ENCODE measurements around the gene AMOTL1.

AMOTL1 gene

DNA sequence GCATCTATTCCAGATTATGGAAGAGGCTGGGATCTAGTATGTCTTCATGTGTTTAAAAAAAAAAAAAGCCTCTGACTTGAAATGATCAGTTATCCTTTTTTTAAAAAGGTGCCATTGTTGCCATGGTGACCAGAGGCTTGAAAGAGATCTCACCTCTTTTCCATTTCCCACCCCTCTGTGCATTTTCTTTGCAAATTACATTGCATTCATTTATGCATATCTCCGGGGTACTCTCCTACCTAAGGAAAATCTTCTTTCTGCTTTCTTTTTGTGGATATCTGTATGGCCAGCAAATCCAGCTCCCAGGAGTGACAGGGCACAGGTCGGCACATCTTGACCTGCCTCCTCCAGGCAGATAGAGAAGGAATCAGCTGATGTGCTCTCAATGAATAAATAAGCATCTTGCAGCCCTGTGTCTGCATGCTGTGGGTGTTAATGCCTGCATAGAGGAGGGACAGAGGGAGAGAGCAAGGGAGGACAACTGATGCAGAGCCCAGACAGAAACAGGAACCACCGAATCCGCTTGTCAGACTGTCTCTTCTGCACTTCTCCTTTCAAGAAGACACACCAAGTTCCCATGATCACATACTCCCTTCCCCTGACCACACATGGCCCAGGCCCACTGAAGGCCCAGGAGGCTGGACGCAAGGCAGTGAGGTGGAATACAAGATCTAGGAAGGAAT lies 154.3 kb downstream of the AMOTL1 start:
- H3K27me3 ChIP-seq (ENCODE audit: control insufficient read depth, insufficient read depth, low read length), result no peaks in the 10 kb centered on the region; the same call in 1 of the 2 replicates
- H3K27ac ChIP-seq (ENCODE audit: low read length), result no peak overlapping the region
- no peak overlapping the region for H3K4me3 ChIP-seq (ENCODE audit: low read length)
- H3K4me1 ChIP-seq (ENCODE audit: control insufficient read depth, insufficient read depth, low read length), result no peaks in the 10 kb centered on the region
- no CpG with 5 or more reads among the region's 5 CpGs for WGBS (ENCODE audit: insufficient coverage, insufficient read length)
- no peak for DNase-seq (ENCODE audit: low read depth, low spot score)
- H3K9me3 ChIP-seq (ENCODE audit: control insufficient read depth, insufficient read depth, low read length), result no peaks in the 10 kb centered on the region
- H3K36me3 ChIP-seq (ENCODE audit: control insufficient read depth, insufficient read depth, low read length), result no peaks in the 10 kb centered on the region

DNA sequence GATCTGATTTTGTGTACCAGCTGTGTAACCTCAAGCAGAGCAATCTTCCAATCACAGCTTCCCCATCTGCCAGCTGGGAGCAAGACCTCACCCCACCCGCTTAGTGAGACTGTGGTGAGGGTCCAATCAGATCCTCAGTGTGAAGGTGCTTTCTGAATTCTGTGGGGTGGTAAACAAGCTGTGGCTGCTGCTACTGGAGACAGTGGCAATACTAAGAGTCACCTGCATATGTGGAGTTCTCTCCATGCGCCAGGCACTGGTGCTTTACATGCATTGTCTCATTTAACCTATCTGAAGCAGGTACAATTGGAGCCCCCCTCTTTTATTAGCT lies 154.8 kb downstream of the AMOTL1 start:
- Histone ChIP-seq H3K27ac (ENCODE audit: low read length) (no peak overlapping the region), H3K27me3 (ENCODE audit: control insufficient read depth, insufficient read depth, low read length) (no peaks in the 10 kb centered on the region; the same call in 1 of the 2 replicates), H3K4me3 (ENCODE audit: low read length) (no peak overlapping the region), H3K9me3 (ENCODE audit: control insufficient read depth, insufficient read depth, low read length) (no peaks in the 10 kb centered on the region), H3K36me3 (ENCODE audit: control insufficient read depth, insufficient read depth, low read length) (no peaks in the 10 kb centered on the region), H3K4me1 (ENCODE audit: control insufficient read depth, insufficient read depth, low read length) (no peaks in the 10 kb centered on the region)
- WGBS (ENCODE audit: insufficient coverage, insufficient read length), result no CpG with 5 or more reads among the region's 2 CpGs
- DNase-seq (ENCODE audit: low read depth, low spot score), result no peak

DNA sequence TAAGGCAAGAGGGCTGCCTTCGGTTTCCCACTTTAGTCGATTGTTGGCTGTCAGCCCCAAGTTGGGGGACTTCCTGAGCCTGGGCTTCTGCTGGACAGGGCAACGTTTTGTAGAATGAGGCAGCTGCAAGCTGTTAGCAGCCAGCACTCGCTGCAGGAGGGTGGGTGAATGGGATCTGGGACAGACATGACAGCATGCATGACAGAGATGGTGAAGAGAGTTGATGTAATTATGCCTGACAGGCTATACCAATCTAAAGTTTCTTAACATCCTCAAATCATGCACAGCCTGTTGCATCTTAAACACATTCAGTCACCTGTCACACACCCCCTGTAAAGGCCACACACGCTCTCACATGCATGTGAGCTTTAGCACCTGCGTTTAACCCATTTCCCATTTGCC lies 156.0 kb downstream of the AMOTL1 start:
- no peak overlapping the region for H3K27ac ChIP-seq (ENCODE audit: low read length)
- no peak for DNase-seq (ENCODE audit: low read depth, low spot score)
- H3K27me3 ChIP-seq (ENCODE audit: control insufficient read depth, insufficient read depth, low read length), result no peaks in the 10 kb centered on the region; the same call in 1 of the 2 replicates
- no peaks in the 10 kb centered on the region for H3K36me3 ChIP-seq (ENCODE audit: control insufficient read depth, insufficient read depth, low read length)
- H3K4me3 ChIP-seq (ENCODE audit: low read length), result no peak overlapping the region
- no peaks in the 10 kb centered on the region for H3K4me1 ChIP-seq (ENCODE audit: control insufficient read depth, insufficient read depth, low read length)
- no peaks in the 10 kb centered on the region for H3K9me3 ChIP-seq (ENCODE audit: control insufficient read depth, insufficient read depth, low read length)
- no CpG with 5 or more reads among the region's 6 CpGs for WGBS (ENCODE audit: insufficient coverage, insufficient read length)

DNA sequence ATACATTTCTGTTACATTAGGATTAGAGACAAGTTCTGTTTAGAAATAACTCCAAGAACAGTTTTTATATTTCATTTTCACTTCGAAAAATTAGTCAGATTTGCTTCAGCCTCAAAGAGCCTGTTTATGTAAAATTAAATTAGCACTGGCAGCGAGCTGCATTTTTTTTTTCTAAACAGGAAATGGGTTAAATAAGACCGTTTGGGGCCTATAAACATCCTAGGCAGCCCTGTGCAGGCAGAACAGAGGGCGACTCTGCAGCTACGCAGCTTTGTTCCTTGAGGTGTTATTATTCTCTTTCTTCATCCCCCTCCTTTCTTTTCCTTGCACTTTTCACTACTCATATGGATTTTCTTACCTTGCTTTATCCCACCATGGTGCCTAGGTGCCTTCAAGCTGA lies 156.5 kb downstream of the AMOTL1 start:
- no peak overlapping the region for H3K4me3 ChIP-seq (ENCODE audit: low read length)
- no peaks in the 10 kb centered on the region; the same call in 1 of the 2 replicates for H3K27me3 ChIP-seq (ENCODE audit: control insufficient read depth, insufficient read depth, low read length)
- no peak overlapping the region for H3K27ac ChIP-seq (ENCODE audit: low read length)
- H3K4me1 ChIP-seq (ENCODE audit: control insufficient read depth, insufficient read depth, low read length), result no peaks in the 10 kb centered on the region
- H3K36me3 ChIP-seq (ENCODE audit: control insufficient read depth, insufficient read depth, low read length), result no peaks in the 10 kb centered on the region
- no CpG with 5 or more reads among the region's 5 CpGs for WGBS (ENCODE audit: insufficient coverage, insufficient read length)
- DNase-seq (ENCODE audit: low read depth, low spot score), result no peak
- H3K9me3 ChIP-seq (ENCODE audit: control insufficient read depth, insufficient read depth, low read length), result no peaks in the 10 kb centered on the region

DNA sequence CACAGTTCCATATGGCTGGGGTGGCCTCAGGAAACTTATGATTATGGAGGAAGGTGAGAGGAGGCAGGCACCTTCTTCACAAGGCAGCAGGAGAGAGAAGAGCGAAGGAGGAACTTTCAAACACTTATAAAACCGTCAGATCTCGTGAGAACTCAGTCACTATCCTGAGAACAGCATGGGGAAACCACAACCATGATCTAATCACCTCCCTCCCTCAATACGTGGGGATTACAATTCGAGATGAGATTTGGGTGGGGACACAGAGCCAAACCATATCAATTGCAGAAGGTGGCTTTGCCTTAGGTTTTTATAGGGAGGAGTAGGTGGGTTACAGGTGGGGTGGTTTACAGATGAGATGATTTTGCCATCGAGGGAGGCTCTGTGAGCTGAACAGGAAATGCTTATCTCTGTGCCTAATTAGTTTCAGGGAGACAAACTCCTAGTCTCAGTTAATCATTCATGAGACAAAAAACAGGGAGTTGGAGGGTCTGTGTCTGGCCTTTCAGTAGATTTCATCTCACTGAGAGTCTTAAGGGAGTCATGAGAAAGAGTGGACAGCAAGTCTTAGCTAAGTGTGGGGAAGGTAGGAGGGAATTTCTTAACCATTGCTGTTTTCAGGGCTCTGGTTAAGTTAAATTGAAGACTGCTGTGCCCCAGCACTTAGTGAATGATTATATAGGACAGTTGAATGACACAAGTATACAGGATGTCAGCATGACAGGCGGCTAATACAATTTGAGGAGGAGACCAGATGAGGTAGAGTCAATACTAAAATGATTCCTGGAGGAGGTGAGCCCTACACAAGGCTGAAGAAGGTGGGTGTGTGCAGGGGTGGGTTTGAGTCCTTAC lies 157.5 kb downstream of the AMOTL1 start:
- Histone ChIP-seq H3K27me3 (ENCODE audit: control insufficient read depth, insufficient read depth, low read length) (no peaks in the 10 kb centered on the region), H3K36me3 (ENCODE audit: control insufficient read depth, insufficient read depth, low read length) (no peaks in the 10 kb centered on the region), H3K4me3 (ENCODE audit: low read length) (no peak overlapping the region), H3K9me3 (ENCODE audit: control insufficient read depth, insufficient read depth, low read length) (no peaks in the 10 kb centered on the region), H3K4me1 (ENCODE audit: control insufficient read depth, insufficient read depth, low read length) (no peaks in the 10 kb centered on the region), H3K27ac (ENCODE audit: low read length) (no peak overlapping the region)
- DNase-seq (ENCODE audit: low read depth, low spot score), result no peak
- no CpG with 5 or more reads among the region's 7 CpGs for WGBS (ENCODE audit: insufficient coverage, insufficient read length)

DNA sequence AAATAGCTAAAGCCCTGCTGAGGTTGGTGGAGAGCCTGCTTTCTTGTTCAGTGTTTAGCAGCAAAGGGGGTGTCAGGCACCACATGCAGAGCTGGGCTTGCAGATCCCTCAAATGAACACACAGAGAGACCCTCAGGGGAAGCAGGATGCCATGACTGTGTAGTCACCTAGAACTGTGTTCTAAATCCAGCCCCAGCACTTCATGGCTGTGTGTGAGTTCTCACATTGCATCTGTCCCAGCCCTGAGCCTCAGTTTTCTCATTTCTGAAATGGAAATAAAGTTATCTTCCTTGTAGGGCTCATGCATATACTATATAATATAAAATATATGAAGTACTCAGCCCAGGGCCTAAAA lies 158.1 kb downstream of the AMOTL1 start:
- Histone ChIP-seq H3K9me3 (ENCODE audit: control insufficient read depth, insufficient read depth, low read length) (no peaks in the 10 kb centered on the region), H3K4me3 (ENCODE audit: low read length) (no peak overlapping the region), H3K27ac (ENCODE audit: low read length) (no peak overlapping the region), H3K27me3 (ENCODE audit: control insufficient read depth, insufficient read depth, low read length) (no peaks in the 10 kb centered on the region), H3K4me1 (ENCODE audit: control insufficient read depth, insufficient read depth, low read length) (no peaks in the 10 kb centered on the region), H3K36me3 (ENCODE audit: control insufficient read depth, insufficient read depth, low read length) (no peaks in the 10 kb centered on the region)
- DNase-seq (ENCODE audit: low read depth, low spot score), result no peak
